ENCODE data around the gene LCE3A. TPM values are rescaled to one million over a fixed set of nuclear protein-coding genes. Genes with fewer than 3 reads are reported as not detected.

The LCE3A gene
- total and polyA plus RNA-seq, 10 donors = not detected

GRCh38 chr1:152626744-152627143 lies 3.8 kb upstream of the LCE3A start:
- H3K4me1 ChIP-seq = no peaks in the 10 kb centered on the region
- no peak overlapping the region for H3K27ac ChIP-seq
- 83 to 96% (median 88%) methylated on average over 1 of the region's 1 CpG for WGBS, 5 donors
- TF ChIP-seq POLR2AphosphoS5 (IDR thresholded peaks at IDR 0.05) (no peak), POLR2A (IDR thresholded peaks at IDR 0.05) (no peak), CTCF (IDR thresholded peaks at IDR 0.05 in 8 of 11, conservative IDR thresholded peaks at IDR 0.05 in 3 of 11) (no peak)
- no peaks in the 10 kb centered on the region for H3K36me3 ChIP-seq
- no peak for DNase-seq
- peaks cover 0 to 13% (median 0%) of the 10 kb centered on the region in 8 donors for H3K9me3 ChIP-seq
- peaks cover 0 to 55% (median 0%) of the 10 kb centered on the region in 7 donors for H3K27me3 ChIP-seq (replicated peaks in 1 of 7)
- no peak overlapping the region for H3K4me3 ChIP-seq
- intact Hi-C loops (cut with DNase I; ENCODE audit: low total_unique reads) = no loop called here

GRCh38 chr1:152623203-152623844 lies 421 bp upstream of the LCE3A start:
- Histone ChIP-seq H3K4me1 (no peaks in the 10 kb centered on the region), H3K4me3 (no peak overlapping the region), H3K27me3 (replicated peaks in 1 of 7) (peaks cover 0 to 38% (median 0%) of the 10 kb centered on the region in 7 donors), H3K27ac (no peak overlapping the region), H3K36me3 (no peaks in the 10 kb centered on the region), H3K9me3 (peaks cover 0 to 23% (median 16%) of the 10 kb centered on the region in 8 donors)
- DNase-seq = no peak
- WGBS, 5 donors = 16 to 30% (median 25%) methylated on average over 21 to 29 of the region's 29 CpGs
- TF ChIP-seq POLR2AphosphoS5 (IDR thresholded peaks at IDR 0.05) (no peak), POLR2A (IDR thresholded peaks at IDR 0.05) (no peak), CTCF (IDR thresholded peaks at IDR 0.05 in 8 of 11, conservative IDR thresholded peaks at IDR 0.05 in 3 of 11) (no peak)
- intact Hi-C loops (cut with DNase I; ENCODE audit: low total_unique reads) = loop anchor here (5.0 kb wide), 1 partner anchor 51 kb away; no protein-coding TSS in a partner anchor

DNA sequence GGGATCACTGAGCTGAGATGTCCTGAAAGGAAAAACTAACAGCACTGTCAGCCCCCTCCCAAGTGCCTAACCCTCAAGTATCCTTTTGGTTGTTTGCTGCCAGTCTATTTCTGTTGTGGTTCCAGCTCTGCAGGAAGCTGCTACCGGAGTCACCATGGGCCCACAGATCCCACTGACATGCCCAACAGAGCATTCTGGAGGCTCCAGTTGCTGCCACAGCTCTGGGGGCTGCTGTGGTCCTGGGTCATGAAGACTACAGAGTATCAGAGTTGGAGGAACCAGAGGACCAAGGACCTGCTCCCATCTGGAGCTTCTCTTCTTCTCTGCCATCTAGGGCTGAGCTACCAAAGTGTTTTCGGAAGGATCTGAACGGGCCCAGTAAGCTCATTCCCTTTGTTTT lies 910 bp downstream of the LCE3A start:
- no peak for DNase-seq
- H3K27me3 ChIP-seq (replicated peaks in 1 of 7) = peaks cover 0 to 35% (median 0%) of the 10 kb centered on the region in 7 donors
- TF ChIP-seq POLR2A (IDR thresholded peaks at IDR 0.05) (no peak), POLR2AphosphoS5 (IDR thresholded peaks at IDR 0.05) (no peak), CTCF (IDR thresholded peaks at IDR 0.05 in 8 of 11, conservative IDR thresholded peaks at IDR 0.05 in 3 of 11) (no peak)
- no peak overlapping the region for H3K27ac ChIP-seq
- H3K36me3 ChIP-seq = no peaks in the 10 kb centered on the region
- H3K4me1 ChIP-seq = no peaks in the 10 kb centered on the region
- 42 to 77% (median 68%) methylated on average over 3 of the region's 3 CpGs for WGBS, 5 donors
- H3K9me3 ChIP-seq = peaks cover 0 to 36% (median 28%) of the 10 kb centered on the region in 8 donors
- no peak overlapping the region for H3K4me3 ChIP-seq
- intact Hi-C loops (cut with DNase I; ENCODE audit: low total_unique reads) = loop anchor here (5.0 kb wide), 1 partner anchor 50 kb away; no protein-coding TSS in a partner anchor

DNA sequence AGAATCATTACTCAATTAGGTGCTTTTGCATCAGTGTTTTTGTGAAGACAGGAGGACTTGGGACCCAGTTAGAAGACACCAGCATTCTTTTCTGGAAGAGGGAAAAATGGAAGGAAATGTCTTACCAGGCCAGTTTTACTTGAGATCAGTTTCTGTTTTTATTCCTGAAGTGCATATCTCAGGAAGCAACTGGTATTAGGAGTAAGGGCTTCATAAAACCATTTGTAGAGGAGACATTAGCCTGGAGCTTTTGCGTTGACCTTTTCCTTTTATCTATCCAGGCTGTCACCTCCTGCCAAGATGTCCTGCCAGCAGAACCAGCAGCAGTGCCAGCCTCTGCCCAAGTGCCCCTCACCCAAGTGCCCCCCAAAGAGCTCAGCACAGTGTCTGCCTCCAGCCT lies 9.4 kb downstream of the LCE3A start, which contains the start of gene LCE3B:
LCE3B (plus strand) TSS at position 301 of the 400 bp plus-strand sequence; CDS start at position 301, 0 bp downstream.
- TF ChIP-seq POLR2A (IDR thresholded peaks at IDR 0.05) (no peak), POLR2AphosphoS5 (IDR thresholded peaks at IDR 0.05) (no peak), CTCF (IDR thresholded peaks at IDR 0.05 in 8 of 11, conservative IDR thresholded peaks at IDR 0.05 in 3 of 11) (no peak)
- DNase-seq = no peak
- 86 to 100% (median 93%) methylated on average over 1 of the region's 1 CpG; no CpG with 5 or more reads in 2 of the 5 donors for WGBS, 5 donors
- H3K4me1 ChIP-seq = no peaks in the 10 kb centered on the region
- H3K27me3 ChIP-seq (replicated peaks in 1 of 7) = no peaks in the 10 kb centered on the region
- H3K27ac ChIP-seq = no peak within 1 kb of the TSS
- intact Hi-C loops (cut with DNase I; ENCODE audit: low total_unique reads) = no loop called here
- H3K9me3 ChIP-seq = peaks cover 0 to 14% (median 13%) of the 10 kb centered on the region in 8 donors
- H3K4me3 ChIP-seq = no peak within 1 kb of the TSS
- H3K36me3 ChIP-seq = no peaks in the 10 kb centered on the region
